Memory B cell (primary cell): Measurements from ENCODE around the gene GSK3B.

Experiments
- ATAC-seq: fragments of 150-1000 bp; cut with Tn5 transposase; 2 replicates; pipeline ENCODE4 v1.10.0; 2021; ENCODE audit warnings: low read depth, mild to moderate bottlenecking, moderate library complexity
- DNase-seq, 2 donors: peaks; one replicate each; pipeline ENCODE4 v3.0.0; 2022; ENCODE audit warnings: low spot score in 2 of 2
- H3K27ac Mint-ChIP-seq: one replicate; pipeline ENCODE4 v1.8.0; 2022; ENCODE audit warnings: mild to moderate bottlenecking, moderate library complexity, mixed read lengths
- H3K27me3 Mint-ChIP-seq: one replicate; pipeline ENCODE4 v1.8.0; 2022; ENCODE audit warnings: mixed read lengths
- H3K36me3 Mint-ChIP-seq: one replicate; pipeline ENCODE4 v1.8.0; 2022; ENCODE audit warnings: mild to moderate bottlenecking, mixed read lengths
- H3K4me1 Mint-ChIP-seq: one replicate; pipeline ENCODE4 v1.8.0; 2022; ENCODE audit warnings: mixed read lengths
- H3K4me3 Mint-ChIP-seq: one replicate; pipeline ENCODE4 v1.8.0; 2022; ENCODE audit warnings: mild to moderate bottlenecking, moderate library complexity, mixed read lengths
- H3K9me3 Mint-ChIP-seq: one replicate; pipeline ENCODE4 v1.8.0; 2022; ENCODE audit warnings: mixed read lengths

GSK3B gene

DNA sequence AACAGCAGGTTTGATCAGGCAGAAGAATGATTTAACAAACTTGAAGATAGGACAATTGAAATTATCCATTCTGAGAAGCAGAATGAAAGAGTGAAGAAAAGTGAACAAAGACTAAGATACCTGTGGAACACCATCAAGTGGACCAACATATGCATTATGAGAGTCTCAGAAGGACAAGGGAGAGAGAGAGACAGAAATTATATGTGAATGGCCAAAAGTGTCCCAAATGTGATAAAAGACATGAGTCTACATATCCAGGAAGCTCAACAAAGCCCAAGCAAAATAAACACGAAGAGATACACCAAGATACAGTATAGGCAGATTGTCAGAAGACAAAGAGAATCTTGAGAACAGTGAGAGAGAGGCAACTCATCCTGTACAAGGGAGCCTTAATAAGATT lies 317.9 kb downstream of the GSK3B start:
- peaks cover 3% of the 10 kb centered on the region for H3K36me3 Mint-ChIP-seq
- peaks cover 3% of the 10 kb centered on the region for H3K27me3 Mint-ChIP-seq
- H3K4me3 Mint-ChIP-seq = no peak overlapping the region

DNA sequence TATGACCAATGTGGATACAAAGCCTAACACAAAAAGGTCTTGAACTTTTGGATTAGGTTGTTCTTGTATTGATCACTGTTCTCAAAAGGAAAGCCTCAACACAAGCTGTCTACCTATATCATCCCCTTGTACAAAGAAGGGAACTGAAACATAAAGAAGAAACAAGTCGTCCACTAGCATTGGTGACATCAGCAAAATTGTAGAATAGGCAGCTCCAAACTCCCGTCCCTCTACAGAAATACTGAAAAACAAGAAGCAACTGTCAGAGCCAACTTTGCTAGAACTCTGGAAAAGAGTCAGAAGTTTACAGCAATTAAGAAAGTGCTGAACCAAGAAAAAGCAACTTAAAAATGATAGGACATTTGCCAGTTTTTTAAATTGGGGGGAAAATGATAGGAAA lies 319.8 kb downstream of the GSK3B start:
- peaks cover 3% of the 10 kb centered on the region for H3K27me3 Mint-ChIP-seq
- H3K4me3 Mint-ChIP-seq = no peak overlapping the region
- DNase-seq = no peak
- no peak for ATAC-seq
- H3K9me3 Mint-ChIP-seq = peaks cover 7% of the 10 kb centered on the region
- peaks cover 3% of the 10 kb centered on the region for H3K36me3 Mint-ChIP-seq
- H3K27ac Mint-ChIP-seq = no peak overlapping the region
- peaks cover 3% of the 10 kb centered on the region for H3K4me1 Mint-ChIP-seq

More for the DNA sequence above, 317.9 kb downstream of the GSK3B start:
- H3K9me3 Mint-ChIP-seq = peaks cover 7% of the 10 kb centered on the region
- ATAC-seq (no peak), DNase-seq (no peak)
- peaks cover 3% of the 10 kb centered on the region for H3K4me1 Mint-ChIP-seq
- H3K27ac Mint-ChIP-seq = peak overlapping the region; percentile 5
